Neural cell (in vitro differentiated cells): ENCODE results near the gene MRPL57.

ENCODE experiments used
- CTCF ChIP-seq: fragments of 450-650 bp; IDR thresholded peaks from 2 replicates; pipeline ENCODE4 v1.5.1; 2014; ENCODE audit warnings: antibody characterized with exemption, mild to moderate bottlenecking, moderate library complexity; ENCODE audit not compliant: poor library complexity, severe bottlenecking
- POLR2AphosphoS5 ChIP-seq: IDR thresholded peaks from 2 replicates; pipeline ENCODE4 v1.6.1; 2012
- SMC3 ChIP-seq: fragments of 450-650 bp; conservative IDR thresholded peaks from 2 replicates; pipeline ENCODE4 v1.6.1; 2014; ENCODE audit warnings: antibody characterized with exemption, mild to moderate bottlenecking, moderate library complexity; ENCODE audit not compliant: poor library complexity

DNA sequence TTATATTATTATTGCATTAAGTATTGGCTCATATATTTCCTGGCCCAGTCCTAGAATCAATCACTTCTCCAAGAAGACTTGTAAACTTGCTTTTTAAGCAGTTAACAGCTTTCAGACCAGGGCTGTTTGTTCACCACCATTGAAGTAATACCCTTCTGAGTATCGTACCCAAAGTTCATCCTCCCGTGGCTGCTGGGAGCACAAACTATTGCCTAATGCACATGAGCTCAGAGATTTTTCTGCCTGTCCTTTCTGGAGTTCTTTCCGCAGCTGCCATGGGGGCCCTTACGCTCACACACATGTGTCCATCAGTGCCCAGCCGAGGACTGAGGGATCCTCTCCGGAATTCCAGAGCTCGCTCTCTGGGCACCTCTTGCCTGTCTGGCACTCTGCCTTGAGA lies 51.5 kb downstream of the MRPL57 start:
- TF ChIP-seq CTCF = no peak
- TF ChIP-seq POLR2AphosphoS5 = no peak
- TF ChIP-seq SMC3 = no peak
